HG03460 (cell line): ENCODE data around the gene RCN1.
"Not testable (repeated sequence)": the region's sequence is repeated elsewhere in the genome, so short reads cannot be mapped to it uniquely, and the experiment has no call there.

Experiments used
- ATAC-seq: cut with Tn5 transposase; IDR thresholded peaks from one replicate; pipeline ENCODE4 v1.9.1; 2021; ENCODE audit not compliant: unreplicated experiment

Gene RCN1

GRCh38 chr11:32073644-32074026 is 17.2 kb upstream of the RCN1 start:
- ATAC-seq, result no peak

- no peak for ATAC-seq
Observed at GRCh38 chr11:32079553-32079952, 11.3 kb upstream of the RCN1 start.

GRCh38 chr11:32080361-32080980 is 10.4 kb upstream of the RCN1 start:
- no peak for ATAC-seq

- ATAC-seq, result no peak
Observed at GRCh38 chr11:32081129-32081641, 9.7 kb upstream of the RCN1 start.

GRCh38 chr11:32081901-32082300 is 9.0 kb upstream of the RCN1 start:
- no peak for ATAC-seq

- ATAC-seq, result no peak
Observed at GRCh38 chr11:32082346-32082986, 8.4 kb upstream of the RCN1 start.

- no peak for ATAC-seq
Observed at GRCh38 chr11:32087597-32087996, 3.3 kb upstream of the RCN1 start.

GRCh38 chr11:32088117-32088941 is 2.5 kb upstream of the RCN1 start:
- ATAC-seq, result peak; percentile 29

- ATAC-seq, result no peak
Observed at GRCh38 chr11:32092581-32093170, 1.8 kb downstream of the RCN1 start.

GRCh38 chr11:32094923-32095322 is 4.0 kb downstream of the RCN1 start:
- ATAC-seq, result no peak

GRCh38 chr11:32098142-32098903 is 7.4 kb downstream of the RCN1 start:
- no peak for ATAC-seq

- ATAC-seq, result no peak
Observed at GRCh38 chr11:32099516-32099915, 8.6 kb downstream of the RCN1 start.

- ATAC-seq, result no peak
Observed at GRCh38 chr11:32100495-32100894, 9.6 kb downstream of the RCN1 start.

- ATAC-seq, result no peak
Observed at GRCh38 chr11:32101791-32102190, 10.9 kb downstream of the RCN1 start.

GRCh38 chr11:32103121-32103719 is 12.3 kb downstream of the RCN1 start:
- ATAC-seq, result not testable (repeated sequence)

GRCh38 chr11:32103941-32104340 is 13.1 kb downstream of the RCN1 start:
- ATAC-seq, result no peak

- ATAC-seq, result peak; percentile 63
Observed at GRCh38 chr11:32105871-32106560, 15.1 kb downstream of the RCN1 start.

- ATAC-seq, result no peak
Observed at GRCh38 chr11:32107647-32108046, 16.8 kb downstream of the RCN1 start.

- ATAC-seq, result no peak
Observed at GRCh38 chr11:32108576-32108975, 17.7 kb downstream of the RCN1 start.

GRCh38 chr11:32109138-32109537 is 18.3 kb downstream of the RCN1 start:
- ATAC-seq, result no peak
